Activated CD8-positive, alpha-beta T cell treated with anti-CD3 and anti-CD28 coated beads, Interleukin-2, amount 10 ng/mL, durations not matched to agents 7 days and 5 days (primary cell): ENCODE results near the gene DCTN2. TPM values are rescaled to one million over a fixed set of nuclear protein-coding genes. Genes with fewer than 3 reads are reported as not detected.
A peak's percentile ranks its signal among the peaks of the same experiment; 100 is the strongest.

ENCODE experiments used
- ATAC-seq: fragments of 150-1000 bp; cut with Tn5 transposase; one replicate; pipeline ENCODE4 v1.10.0; 2021; ENCODE audit warnings: moderate library complexity
- CTCF ChIA-PET: fragments of 350-600 bp; sonication (Branson Sonifier 250); formaldehyde crosslinking; loops from one replicate; lab custom pipeline; 2021; ENCODE audit warnings: antibody characterized with exemption; lab: Charles Lee
- POLR2A ChIA-PET: fragments of 350-600 bp; sonication (Branson Sonifier 250); formaldehyde crosslinking; loops from one replicate; lab custom pipeline; 2021; ENCODE audit warnings: antibody characterized with exemption; lab: Charles Lee
- DNase-seq: peaks from one replicate; pipeline ENCODE4 v3.0.0-alpha.2; 2020
- H3K27ac Mint-ChIP-seq: one replicate; pipeline ENCODE4 v1.8.0; 2021; ENCODE audit warnings: mild to moderate bottlenecking, mixed read lengths
- H3K27me3 Mint-ChIP-seq: one replicate; pipeline ENCODE4 v1.8.0; 2021; ENCODE audit warnings: low read depth, mixed read lengths
- H3K36me3 Mint-ChIP-seq: one replicate; pipeline ENCODE4 v1.8.0; 2021; ENCODE audit warnings: low read depth, mixed read lengths
- H3K4me1 Mint-ChIP-seq: one replicate; pipeline ENCODE4 v1.8.0; 2021; ENCODE audit warnings: low read depth, mixed read lengths
- H3K4me3 Mint-ChIP-seq: one replicate; pipeline ENCODE4 v1.8.0; 2021; ENCODE audit warnings: mild to moderate bottlenecking, mixed read lengths
- H3K9me3 Mint-ChIP-seq: one replicate; pipeline ENCODE4 v1.8.0; 2022; ENCODE audit warnings: mixed read lengths; ENCODE audit not compliant: insufficient read depth
- microRNA-seq: library from miRNA; unstranded; fragments of <30 nt; microRNA quantifications from one replicate; pipeline ENCODE4 v1.2.0, GENCODE V29; 2022
- total RNA-seq, 2 experiments: library from RNA; stranded (reverse); gene quantifications; one replicate each; pipeline ENCODE4 v1.2.3, GENCODE V29; 2021

Gene DCTN2
- total RNA-seq, 2 experiments from 2014 or later, result 89.3 to 96.5 TPM

- H3K27me3 Mint-ChIP-seq, result no peaks in the 10 kb centered on the region
- peaks cover 45% of the 10 kb centered on the region for H3K4me1 Mint-ChIP-seq
- no peak overlapping the region for H3K4me3 Mint-ChIP-seq
- ATAC-seq, result no peak
- H3K36me3 Mint-ChIP-seq, result peaks cover 26% of the 10 kb centered on the region
- H3K27ac Mint-ChIP-seq, result no peak overlapping the region
- CTCF ChIA-PET, result interaction anchor here (1.0 to 2.9 kb wide), 3 partner anchors 8 to 27 kb away, joined by 3 to 22 read pairs (median 6); partner anchors contain the start of gene GLI1
- POLR2A ChIA-PET, result interaction anchor here (0.7 to 2.4 kb wide), 3 partner anchors 9 to 35 kb away, joined by 3 to 14 read pairs (median 10); partner anchors contain the start of gene DDIT3
- no peak for DNase-seq
- no peaks in the 10 kb centered on the region for H3K9me3 Mint-ChIP-seq
These were observed 61.3 kb downstream of the DCTN2 start for GRCh38 chr12:57485695-57486094.

GRCh38 chr12:57483466-57483865 is 63.5 kb downstream of the DCTN2 start:
- Mint-ChIP-seq H3K4me3 (no peak overlapping the region), H3K27me3 (no peaks in the 10 kb centered on the region), H3K4me1 (peaks cover 50% of the 10 kb centered on the region), H3K9me3 (no peaks in the 10 kb centered on the region), H3K27ac (no peak overlapping the region), H3K36me3 (peaks cover 8% of the 10 kb centered on the region)
- ATAC-seq (no peak), DNase-seq (no peak)
- ChIA-PET CTCF (interaction anchor here (1.8 kb wide), 1 partner anchor 25 kb away, joined by 7 read pairs; no protein-coding TSS in a partner anchor), POLR2A (interaction anchor here (0.6 to 1.5 kb wide), 2 partner anchors 22 to 36 kb away, joined by 3 to 4 read pairs; partner anchors contain the start of gene DDIT3)

- ChIA-PET POLR2A (interaction anchor here (8.0 kb wide), 1 partner anchor 21 kb away, joined by 74 read pairs; the partner anchor contains the start of gene GLI1), CTCF (interaction anchor here (2.7 to 3.1 kb wide), 2 partner anchors 11 to 23 kb away, joined by 8 to 19 read pairs; partner anchors contain the start of gene GLI1)
- ATAC-seq, result no peak
- Mint-ChIP-seq H3K27me3 (no peaks in the 10 kb centered on the region), H3K9me3 (no peaks in the 10 kb centered on the region), H3K36me3 (peaks cover 20% of the 10 kb centered on the region), H3K4me1 (peaks cover 54% of the 10 kb centered on the region), H3K27ac (peak overlapping the region; percentile 99), H3K4me3 (no peak overlapping the region)
- DNase-seq, result no peak
These were observed 65.3 kb downstream of the DCTN2 start for GRCh38 chr12:57481671-57482070.

Small RNA genes lying within 50 kb of the gene (microRNA-seq; reads per million reads assigned to microRNA genes)
- gene MIR616 (7.5 reads per million, percentile 15 among the genes with 10 or more reads in this experiment), gene MIR6758 (not detected)

Other genes starting within 250 kb of the DCTN2 start
- gene R3HDM2, start 116.1 kb downstream of the DCTN2 start, total RNA-seq, result 10 to 100 TPM; 59.0 to 61.7 TPM
- gene INHBC, start 112.4 kb downstream of the DCTN2 start, total RNA-seq, result not detected
- gene INHBE, start 91.9 kb downstream of the DCTN2 start, total RNA-seq, result not detected
- gene GLI1, start 87.4 kb downstream of the DCTN2 start, total RNA-seq, result 1 to 10 TPM in 1 of 2 experiments, under 1 TPM in 1; 0.68 to 1.9 TPM
- gene ARHGAP9, start 67.3 kb downstream of the DCTN2 start, total RNA-seq, result 100 to 1,000 TPM; 243 to 248 TPM
- 100 to 1,000 TPM; 275 to 291 TPM for gene MARS1, start 59.1 kb downstream of the DCTN2 start, total RNA-seq
- 10 to 100 TPM; 14.9 to 15.0 TPM for gene DDIT3, start 26.7 kb downstream of the DCTN2 start, total RNA-seq
- 10 to 100 TPM; 68.4 to 71.4 TPM for gene MBD6, start 24.4 kb downstream of the DCTN2 start, total RNA-seq
- gene KIF5A, start 2.9 kb upstream of the DCTN2 start, total RNA-seq, result 1 to 10 TPM in 1 of 2 experiments, under 1 TPM in 1; 0.99 to 1.4 TPM
- 10 to 100 TPM; 16.8 to 17.9 TPM for gene PIP4K2C, start 44.0 kb upstream of the DCTN2 start, total RNA-seq
- 10 to 100 TPM; 15.4 to 17.8 TPM for gene DTX3, start 57.6 kb upstream of the DCTN2 start, total RNA-seq
- under 1 TPM; 0.37 TPM for gene ARHGEF25, start 64.2 kb upstream of the DCTN2 start, total RNA-seq
- gene B4GALNT1, start 86.0 kb upstream of the DCTN2 start, total RNA-seq, result under 1 TPM; 0.84 to 0.99 TPM
- gene OS9, start 146.9 kb upstream of the DCTN2 start, total RNA-seq, result 100 to 1,000 TPM; 100 to 107 TPM
- 10 to 100 TPM; 68.6 to 72.5 TPM for gene AGAP2, start 191.6 kb upstream of the DCTN2 start, total RNA-seq
- 10 to 100 TPM; 12.9 to 13.3 TPM for gene TSPAN31, start 197.8 kb upstream of the DCTN2 start, total RNA-seq
- 100 to 1,000 TPM; 132 to 146 TPM for gene CDK4, start 205.1 kb upstream of the DCTN2 start, total RNA-seq
- gene MARCHF9, start 207.9 kb upstream of the DCTN2 start, total RNA-seq, result 10 to 100 TPM; 23.6 to 24.4 TPM
- 1 to 10 TPM; 2.3 to 2.6 TPM for gene CYP27B1, start 219.9 kb upstream of the DCTN2 start, total RNA-seq
- gene METTL1, start 224.9 kb upstream of the DCTN2 start, total RNA-seq, result 10 to 100 TPM; 26.3 to 28.8 TPM
- 1 to 10 TPM; 3.1 to 3.2 TPM for gene EEF1AKMT3, start 225.4 kb upstream of the DCTN2 start, total RNA-seq
- 10 to 100 TPM; 35.0 to 35.8 TPM for gene TSFM, start 235.6 kb upstream of the DCTN2 start, total RNA-seq